ENCODE measurements around the gene TRDN. TPM values are rescaled to one million over a fixed set of nuclear protein-coding genes. Genes with fewer than 3 reads are reported as not detected.

The TRDN gene
- total RNA-seq, 1 donor from 2014 or later: not detected

DNA sequence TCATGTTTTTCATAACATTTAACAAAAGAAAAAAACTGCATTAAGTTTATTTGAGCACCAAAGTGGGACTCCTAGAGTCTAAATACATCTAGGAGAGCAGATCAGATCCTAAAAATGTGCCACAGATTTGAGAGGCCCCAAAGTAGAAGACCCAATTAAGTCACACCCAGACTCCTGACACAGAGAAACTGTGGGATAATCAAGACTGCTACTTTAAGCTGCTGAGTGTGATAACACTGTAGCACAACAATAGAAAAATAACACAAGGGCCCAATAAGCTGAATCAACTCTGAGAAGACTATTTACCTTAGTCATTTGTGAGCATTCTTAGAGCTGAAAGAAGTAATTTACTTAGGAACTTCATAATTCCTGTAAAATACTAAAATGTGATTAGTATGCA lies 26.0 kb downstream of the TRDN start:
- no peak overlapping the region for H3K4me3 ChIP-seq (ENCODE audit: low read depth, low read length)
- TF ChIP-seq, protein P1, sequence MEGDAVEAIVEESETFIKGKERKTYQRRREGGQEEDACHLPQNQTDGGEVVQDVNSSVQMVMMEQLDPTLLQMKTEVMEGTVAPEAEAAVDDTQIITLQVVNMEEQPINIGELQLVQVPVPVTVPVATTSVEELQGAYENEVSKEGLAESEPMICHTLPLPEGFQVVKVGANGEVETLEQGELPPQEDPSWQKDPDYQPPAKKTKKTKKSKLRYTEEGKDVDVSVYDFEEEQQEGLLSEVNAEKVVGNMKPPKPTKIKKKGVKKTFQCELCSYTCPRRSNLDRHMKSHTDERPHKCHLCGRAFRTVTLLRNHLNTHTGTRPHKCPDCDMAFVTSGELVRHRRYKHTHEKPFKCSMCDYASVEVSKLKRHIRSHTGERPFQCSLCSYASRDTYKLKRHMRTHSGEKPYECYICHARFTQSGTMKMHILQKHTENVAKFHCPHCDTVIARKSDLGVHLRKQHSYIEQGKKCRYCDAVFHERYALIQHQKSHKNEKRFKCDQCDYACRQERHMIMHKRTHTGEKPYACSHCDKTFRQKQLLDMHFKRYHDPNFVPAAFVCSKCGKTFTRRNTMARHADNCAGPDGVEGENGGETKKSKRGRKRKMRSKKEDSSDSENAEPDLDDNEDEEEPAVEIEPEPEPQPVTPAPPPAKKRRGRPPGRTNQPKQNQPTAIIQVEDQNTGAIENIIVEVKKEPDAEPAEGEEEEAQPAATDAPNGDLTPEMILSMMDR (conservative IDR thresholded peaks at IDR 0.05; ENCODE audit: low read depth, low read length): no peak
- DNase-seq (ENCODE audit: low read depth): no peak

DNA sequence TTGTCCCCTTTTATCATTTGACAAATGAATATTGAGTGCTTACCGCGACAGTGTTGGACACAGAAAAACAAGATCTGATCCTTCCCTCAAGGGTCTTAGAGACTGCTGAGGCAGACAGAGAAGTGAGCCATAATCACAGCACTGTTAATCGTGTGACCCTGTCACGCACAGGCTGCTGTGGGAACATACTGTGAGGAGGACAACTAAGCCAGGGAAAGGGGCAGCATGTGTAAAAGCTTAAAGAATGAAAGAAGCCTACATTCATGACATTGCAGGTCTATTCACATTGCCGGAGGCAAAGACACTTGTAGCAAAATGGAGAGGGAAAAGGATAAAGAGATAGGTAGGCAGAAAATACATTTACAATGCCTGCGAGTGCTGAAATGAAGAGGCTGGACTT lies 32.7 kb downstream of the TRDN start:
- no peak overlapping the region for H3K4me3 ChIP-seq (ENCODE audit: low read depth, low read length)
- DNase-seq (ENCODE audit: low read depth): no peak
- TF ChIP-seq, protein P1 (conservative IDR thresholded peaks at IDR 0.05; ENCODE audit: low read depth, low read length): no peak

DNA sequence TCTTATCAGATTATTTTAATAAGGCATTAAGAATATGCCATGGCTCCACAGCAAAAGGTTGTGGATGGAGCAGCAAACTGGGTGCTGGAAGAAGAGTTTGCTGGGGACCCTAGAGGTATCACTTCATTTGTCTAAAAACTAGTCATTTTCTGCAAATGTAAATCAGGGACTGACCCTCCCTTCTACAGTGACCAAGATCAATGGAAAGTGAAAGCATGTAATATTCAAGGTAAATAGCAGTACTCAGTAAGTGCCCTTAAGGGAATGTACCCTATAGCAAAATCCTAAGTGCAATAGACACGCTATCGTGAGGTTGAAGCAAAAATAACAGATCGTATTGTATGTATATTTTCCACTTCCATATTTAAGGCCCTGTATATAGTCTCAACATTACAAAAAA lies 38.7 kb downstream of the TRDN start:
- DNase-seq (ENCODE audit: low read depth): no peak
- H3K4me3 ChIP-seq (ENCODE audit: low read depth, low read length): no peak overlapping the region
- TF ChIP-seq, protein P1 (conservative IDR thresholded peaks at IDR 0.05; ENCODE audit: low read depth, low read length): no peak

DNA sequence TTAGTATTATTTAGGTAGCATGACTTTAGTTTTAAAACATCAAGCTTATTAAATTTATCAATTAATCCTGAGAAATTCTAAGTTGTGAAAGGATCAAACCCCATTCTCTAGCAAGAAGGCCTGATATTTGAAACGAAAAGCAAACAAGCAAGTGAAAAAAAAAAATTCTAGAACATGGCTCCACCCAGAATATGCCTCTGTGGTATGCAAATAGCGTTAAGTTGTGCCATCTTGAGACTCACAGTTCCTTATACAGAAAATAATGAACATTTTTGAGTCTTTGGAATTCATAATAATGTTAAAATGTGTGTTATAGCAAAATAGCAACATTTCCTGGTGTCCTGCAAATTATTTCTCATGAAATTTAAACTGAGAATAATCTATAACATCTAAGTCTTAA lies 42.0 kb downstream of the TRDN start:
- H3K4me3 ChIP-seq (ENCODE audit: low read depth, low read length): no peak overlapping the region
- TF ChIP-seq, protein P1 (conservative IDR thresholded peaks at IDR 0.05; ENCODE audit: low read depth, low read length): no peak
- no peak for DNase-seq (ENCODE audit: low read depth)

DNA sequence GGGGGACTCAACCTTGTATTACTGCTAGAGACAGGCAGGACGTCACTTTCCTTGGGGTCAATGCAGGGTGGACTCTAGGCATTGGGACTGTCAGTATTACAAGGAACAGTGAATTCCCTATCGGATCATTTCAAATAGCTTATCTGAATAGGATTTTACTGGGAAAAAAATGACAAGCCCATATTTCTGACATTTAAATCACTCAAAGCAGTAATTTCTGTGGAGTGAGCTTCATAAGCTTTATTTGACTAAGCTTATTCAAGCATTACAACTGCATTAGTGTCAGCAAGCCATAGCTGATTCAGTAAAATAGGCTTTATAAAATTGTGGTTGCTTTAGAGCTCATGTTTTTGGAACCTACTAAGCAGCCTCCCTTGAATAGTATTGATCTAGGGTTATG lies 44.3 kb downstream of the TRDN start:
- H3K4me3 ChIP-seq (ENCODE audit: low read depth, low read length): no peak overlapping the region
- no peak for DNase-seq (ENCODE audit: low read depth)
- TF ChIP-seq, protein P1 (conservative IDR thresholded peaks at IDR 0.05; ENCODE audit: low read depth, low read length): no peak

DNA sequence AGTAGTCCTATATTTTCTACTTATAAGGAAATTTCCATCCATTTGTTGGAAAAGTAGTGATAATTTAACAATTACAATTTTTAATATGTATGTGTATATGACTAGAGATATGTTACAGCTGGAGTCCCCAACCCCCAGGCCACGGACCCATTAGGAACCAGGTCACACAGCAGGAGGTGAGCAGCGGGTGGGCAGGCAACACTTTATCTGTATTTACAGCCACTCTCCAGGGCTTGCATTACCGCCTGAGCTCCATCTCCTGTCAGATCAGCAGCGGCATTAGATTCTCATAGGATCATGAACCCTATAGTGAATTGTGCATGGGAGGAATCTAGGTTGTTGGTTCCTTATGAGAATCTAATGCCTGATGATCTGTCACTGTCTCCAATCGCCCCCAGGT lies 46.8 kb downstream of the TRDN start:
- DNase-seq (ENCODE audit: low read depth): no peak
- TF ChIP-seq, protein P1 (conservative IDR thresholded peaks at IDR 0.05; ENCODE audit: low read depth, low read length): no peak
- no peak overlapping the region for H3K4me3 ChIP-seq (ENCODE audit: low read depth, low read length)

DNA sequence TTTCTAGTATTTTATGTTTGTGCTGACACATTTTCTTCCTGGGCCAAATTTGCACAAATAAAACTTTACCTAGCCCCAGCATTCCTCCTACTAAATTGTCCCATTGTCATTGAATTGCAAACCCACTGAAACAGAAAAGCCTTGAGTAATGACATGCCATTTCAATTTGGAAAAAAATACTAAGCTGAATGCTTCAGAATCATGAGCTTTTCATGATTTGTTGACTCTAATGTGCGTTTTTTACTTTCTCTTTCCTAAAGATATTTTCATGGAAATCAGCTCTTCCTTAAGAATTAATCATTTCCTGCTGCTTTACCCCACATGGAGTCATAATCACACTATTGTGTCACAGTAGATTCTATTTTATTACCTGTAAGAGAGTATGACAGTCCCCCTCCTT lies 47.4 kb downstream of the TRDN start:
- no peak for DNase-seq (ENCODE audit: low read depth)
- no peak overlapping the region for H3K4me3 ChIP-seq (ENCODE audit: low read depth, low read length)
- TF ChIP-seq, protein P1 (conservative IDR thresholded peaks at IDR 0.05; ENCODE audit: low read depth, low read length): no peak

Measured in epithelial cell of proximal tubule (primary cell).